HL-60 (cell line): ENCODE data around the gene TIMM23.
"Not testable (repeated sequence)": the region's sequence is repeated elsewhere in the genome, so short reads cannot be mapped to it uniquely, and the experiment has no call there.

Source experiments
- DNase-seq, 2 experiments: peaks; one replicate each; pipeline ENCODE4 v3.0.0-alpha.2; 2010 to 2020; ENCODE audit warnings: low read depth in 1 of 2, low spot score in 1 of 2
- H3K27ac ChIP-seq: fragments of 250-450 bp; sonication (Bioruptor Pico); replicated peaks from 2 replicates; pipeline ENCODE4 v1.5.1; 2020; ENCODE audit warnings: mild to moderate bottlenecking, moderate library complexity
- H3K27me3 ChIP-seq: fragments of 250-450 bp; sonication (Bioruptor Pico); 2 replicates; pipeline ENCODE4 v1.5.1; 2021; ENCODE audit warnings: mild to moderate bottlenecking, moderate library complexity; ENCODE audit not compliant: insufficient read depth, poor library complexity, severe bottlenecking
- H3K4me3 ChIP-seq: replicated peaks from 2 replicates; pipeline ENCODE4 v1.5.1; 2011; ENCODE audit warnings: mild to moderate bottlenecking, control low read depth, low read length; ENCODE audit not compliant: insufficient read depth
- GABPA ChIP-seq: IDR thresholded peaks from 2 replicates; pipeline ENCODE4 v1.6.1; 2012; ENCODE audit warnings: low read depth
- POLR2AphosphoS5 ChIP-seq: IDR thresholded peaks from 2 replicates; pipeline ENCODE4 v1.6.1; 2012; ENCODE audit warnings: low read depth
- SPI1 ChIP-seq: IDR thresholded peaks from 2 replicates; pipeline ENCODE4 v1.6.1; 2012; ENCODE audit warnings: low read depth, mild to moderate bottlenecking, borderline replicate concordance
- TF ChIP-seq, protein P1 (sequence below): IDR thresholded peaks from 2 replicates; pipeline ENCODE4 v1.6.1; 2012; ENCODE audit warnings: low read depth; ENCODE audit not compliant: insufficient replicate concordance
- TF ChIP-seq, protein P2 (sequence below): IDR thresholded peaks from one replicate; pipeline ENCODE4 v1.5.1; 2011; ENCODE audit warnings: low read length, control low read depth, inconsistent platforms; ENCODE audit not compliant: insufficient read depth

Gene TIMM23

DNA sequence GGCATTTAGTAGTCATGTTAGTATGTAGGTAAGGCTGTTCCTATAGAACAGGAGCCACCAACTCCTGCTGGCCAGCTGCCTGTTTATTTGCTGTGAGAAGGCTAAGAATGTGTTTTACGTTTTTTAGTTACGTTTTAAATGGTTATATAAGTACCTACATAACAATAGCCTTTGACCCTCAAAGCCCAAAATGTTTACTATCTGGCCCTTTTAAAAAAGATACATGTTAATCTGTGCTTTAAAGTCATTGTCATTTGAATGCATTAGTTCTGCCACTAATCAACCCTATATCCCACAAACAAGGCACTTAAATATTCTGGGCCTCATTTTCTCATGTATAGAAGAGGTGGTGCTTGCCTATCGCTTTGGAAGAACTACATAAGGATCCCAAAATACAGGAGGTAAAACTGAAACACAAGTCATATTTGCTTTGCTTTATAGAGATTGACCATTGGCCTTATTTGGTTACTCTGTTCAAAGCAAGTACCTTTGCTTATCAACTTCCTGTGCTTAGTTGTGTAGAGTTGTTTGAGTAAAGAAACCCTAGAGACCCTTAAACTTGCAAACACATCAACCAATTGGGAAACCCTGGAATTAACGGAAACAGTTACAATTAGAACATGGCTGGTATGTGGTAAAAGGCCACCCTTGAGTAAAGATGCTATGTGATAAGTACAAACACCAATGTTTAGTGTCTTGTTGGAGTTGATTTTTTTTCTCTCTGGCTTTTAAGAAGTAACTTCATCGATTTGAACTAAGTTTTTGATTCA lies 25.9 kb downstream of the TIMM23 start:
- no peak overlapping the region; the same call in 1 of the 2 replicates for H3K27ac ChIP-seq
- no peaks in the 10 kb centered on the region for H3K27me3 ChIP-seq
- TF ChIP-seq, protein P1, sequence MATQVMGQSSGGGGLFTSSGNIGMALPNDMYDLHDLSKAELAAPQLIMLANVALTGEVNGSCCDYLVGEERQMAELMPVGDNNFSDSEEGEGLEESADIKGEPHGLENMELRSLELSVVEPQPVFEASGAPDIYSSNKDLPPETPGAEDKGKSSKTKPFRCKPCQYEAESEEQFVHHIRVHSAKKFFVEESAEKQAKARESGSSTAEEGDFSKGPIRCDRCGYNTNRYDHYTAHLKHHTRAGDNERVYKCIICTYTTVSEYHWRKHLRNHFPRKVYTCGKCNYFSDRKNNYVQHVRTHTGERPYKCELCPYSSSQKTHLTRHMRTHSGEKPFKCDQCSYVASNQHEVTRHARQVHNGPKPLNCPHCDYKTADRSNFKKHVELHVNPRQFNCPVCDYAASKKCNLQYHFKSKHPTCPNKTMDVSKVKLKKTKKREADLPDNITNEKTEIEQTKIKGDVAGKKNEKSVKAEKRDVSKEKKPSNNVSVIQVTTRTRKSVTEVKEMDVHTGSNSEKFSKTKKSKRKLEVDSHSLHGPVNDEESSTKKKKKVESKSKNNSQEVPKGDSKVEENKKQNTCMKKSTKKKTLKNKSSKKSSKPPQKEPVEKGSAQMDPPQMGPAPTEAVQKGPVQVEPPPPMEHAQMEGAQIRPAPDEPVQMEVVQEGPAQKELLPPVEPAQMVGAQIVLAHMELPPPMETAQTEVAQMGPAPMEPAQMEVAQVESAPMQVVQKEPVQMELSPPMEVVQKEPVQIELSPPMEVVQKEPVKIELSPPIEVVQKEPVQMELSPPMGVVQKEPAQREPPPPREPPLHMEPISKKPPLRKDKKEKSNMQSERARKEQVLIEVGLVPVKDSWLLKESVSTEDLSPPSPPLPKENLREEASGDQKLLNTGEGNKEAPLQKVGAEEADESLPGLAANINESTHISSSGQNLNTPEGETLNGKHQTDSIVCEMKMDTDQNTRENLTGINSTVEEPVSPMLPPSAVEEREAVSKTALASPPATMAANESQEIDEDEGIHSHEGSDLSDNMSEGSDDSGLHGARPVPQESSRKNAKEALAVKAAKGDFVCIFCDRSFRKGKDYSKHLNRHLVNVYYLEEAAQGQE = no peak
- TF ChIP-seq SPI1 (no peak), GABPA (no peak), POLR2AphosphoS5 (no peak)
- TF ChIP-seq, protein P2, sequence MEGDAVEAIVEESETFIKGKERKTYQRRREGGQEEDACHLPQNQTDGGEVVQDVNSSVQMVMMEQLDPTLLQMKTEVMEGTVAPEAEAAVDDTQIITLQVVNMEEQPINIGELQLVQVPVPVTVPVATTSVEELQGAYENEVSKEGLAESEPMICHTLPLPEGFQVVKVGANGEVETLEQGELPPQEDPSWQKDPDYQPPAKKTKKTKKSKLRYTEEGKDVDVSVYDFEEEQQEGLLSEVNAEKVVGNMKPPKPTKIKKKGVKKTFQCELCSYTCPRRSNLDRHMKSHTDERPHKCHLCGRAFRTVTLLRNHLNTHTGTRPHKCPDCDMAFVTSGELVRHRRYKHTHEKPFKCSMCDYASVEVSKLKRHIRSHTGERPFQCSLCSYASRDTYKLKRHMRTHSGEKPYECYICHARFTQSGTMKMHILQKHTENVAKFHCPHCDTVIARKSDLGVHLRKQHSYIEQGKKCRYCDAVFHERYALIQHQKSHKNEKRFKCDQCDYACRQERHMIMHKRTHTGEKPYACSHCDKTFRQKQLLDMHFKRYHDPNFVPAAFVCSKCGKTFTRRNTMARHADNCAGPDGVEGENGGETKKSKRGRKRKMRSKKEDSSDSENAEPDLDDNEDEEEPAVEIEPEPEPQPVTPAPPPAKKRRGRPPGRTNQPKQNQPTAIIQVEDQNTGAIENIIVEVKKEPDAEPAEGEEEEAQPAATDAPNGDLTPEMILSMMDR = no peak
- DNase-seq = no peak
- no peak overlapping the region for H3K4me3 ChIP-seq

DNA sequence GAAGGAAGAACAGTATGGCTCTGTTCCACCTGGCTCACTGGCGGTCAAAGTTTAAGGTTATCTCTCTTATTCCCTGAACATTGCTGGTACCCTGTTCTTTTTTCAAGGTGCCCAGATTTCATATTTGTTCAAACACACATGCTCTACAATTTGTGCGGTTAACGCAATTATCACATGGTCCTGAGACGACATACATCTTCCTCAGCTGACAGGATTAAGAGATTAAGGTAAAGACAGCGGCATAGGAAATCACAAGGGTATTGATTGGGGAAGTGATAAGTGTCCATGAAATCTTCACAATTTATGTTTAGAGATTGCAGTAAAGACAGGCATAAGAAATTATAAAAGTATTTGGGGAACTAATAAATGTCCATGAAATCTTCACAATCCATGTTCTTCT lies 27.7 kb downstream of the TIMM23 start:
- DNase-seq, H3K4me3 ChIP-seq, H3K27me3 ChIP-seq, H3K27ac ChIP-seq: not testable (repeated sequence)

DNA sequence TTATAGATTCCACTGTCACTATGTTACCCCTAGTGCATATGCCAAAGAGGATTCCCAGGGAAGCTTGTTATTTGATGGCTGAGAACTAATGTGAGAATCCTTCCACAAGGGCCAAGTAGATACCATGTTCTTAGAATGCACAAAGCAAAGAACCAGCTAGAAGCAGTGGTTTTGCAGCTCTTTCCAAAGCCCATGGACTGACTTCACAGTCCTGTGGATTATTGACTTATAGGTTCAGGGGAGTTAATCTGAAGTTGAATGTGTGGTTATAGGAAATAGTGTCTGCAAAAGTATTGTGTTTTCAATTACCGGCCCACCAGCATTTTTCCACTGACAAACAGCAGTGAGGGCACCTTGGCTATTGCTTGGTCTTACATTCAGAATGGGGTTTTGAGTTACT lies 28.2 kb downstream of the TIMM23 start:
- DNase-seq = no peak
- H3K27ac ChIP-seq = no peak overlapping the region
- H3K27me3 ChIP-seq = no peaks in the 10 kb centered on the region
- no peak overlapping the region for H3K4me3 ChIP-seq
- TF ChIP-seq, protein P1 = no peak
- TF ChIP-seq, protein P2 = no peak
- TF ChIP-seq POLR2AphosphoS5 = no peak
- TF ChIP-seq GABPA = no peak
- no peak for TF ChIP-seq SPI1

DNA sequence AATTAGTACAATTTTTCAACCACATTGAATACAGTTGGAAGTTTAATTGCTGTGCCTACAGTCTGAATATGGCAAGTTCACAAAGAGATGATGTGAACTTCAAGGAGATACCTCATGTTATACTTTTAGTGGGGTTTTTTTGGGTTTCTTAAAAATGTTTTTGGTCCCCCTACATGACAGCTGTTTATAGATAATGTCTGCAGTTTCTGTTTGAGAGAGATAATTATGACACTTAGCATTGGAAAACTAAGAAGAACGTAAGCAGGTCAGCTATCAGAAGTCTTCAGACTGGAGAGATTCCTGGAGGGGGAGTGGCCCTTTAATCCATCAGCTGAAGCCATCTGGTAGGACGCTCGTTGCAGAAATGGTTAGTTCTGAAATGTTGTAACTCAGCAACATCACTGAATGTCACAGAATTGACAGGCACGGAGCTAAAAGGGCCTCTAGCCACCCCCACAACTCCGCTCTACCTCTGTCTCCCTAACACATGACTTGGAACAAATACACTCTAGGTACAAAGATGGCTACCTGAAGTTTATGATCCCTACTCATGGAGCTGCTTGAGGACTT lies 29.0 kb downstream of the TIMM23 start:
- no peak overlapping the region for H3K27ac ChIP-seq
- no peak for DNase-seq
- TF ChIP-seq, protein P2 = no peak
- TF ChIP-seq GABPA (no peak), SPI1 (no peak), POLR2AphosphoS5 (no peak)
- TF ChIP-seq, protein P1 = no peak
- no peak overlapping the region for H3K4me3 ChIP-seq
- H3K27me3 ChIP-seq = no peaks in the 10 kb centered on the region

DNA sequence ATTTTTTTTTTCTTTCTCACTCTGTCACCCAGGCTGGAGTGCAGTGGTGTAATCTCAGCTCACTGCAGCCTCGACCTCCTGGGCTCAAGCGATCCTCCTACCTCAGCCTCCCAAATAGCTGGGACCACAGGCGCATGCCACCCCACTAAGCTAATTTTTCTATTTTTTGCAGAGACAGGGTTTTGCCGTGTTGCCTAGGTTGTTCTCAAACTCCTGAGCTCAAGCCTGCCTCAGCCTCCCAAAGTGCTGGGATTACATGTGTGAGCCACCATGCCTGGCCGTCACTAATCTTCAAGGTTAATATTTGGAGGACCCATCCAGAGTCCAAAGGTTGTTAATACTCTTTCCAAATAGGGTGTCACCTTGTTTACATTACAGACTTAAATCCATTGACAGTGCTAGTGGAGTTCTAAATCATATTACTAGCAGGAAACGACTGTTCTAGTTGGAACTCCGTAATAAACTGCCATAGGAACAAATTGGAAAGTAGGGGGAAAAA lies 29.9 kb downstream of the TIMM23 start:
- not testable (repeated sequence) for H3K27ac ChIP-seq

More for the DNA sequence above, 29.9 kb downstream of the TIMM23 start:
- not testable (repeated sequence) for H3K27me3 ChIP-seq, DNase-seq, H3K4me3 ChIP-seq
